Transverse colon (tissue), 4 donors: Measurements from ENCODE around the gene VEPH1. TPM values are rescaled to one million over a fixed set of nuclear protein-coding genes. Genes with fewer than 3 reads are reported as not detected.

Source experiments
- DNase-seq: peaks from one replicate; pipeline ENCODE4 v3.0.0-alpha.2; 2019
- H3K27ac ChIP-seq, 4 donors: fragments of 200-600 bp; sonication (generic); 2 replicates each; pipeline ENCODE4 v1.5.1; 2016 to 2018; ENCODE audit warnings: inconsistent platforms in 4 of 4
- H3K27me3 ChIP-seq: fragments of 200-600 bp; sonication (generic); 2 replicates; pipeline ENCODE4 v1.5.1; 2017; ENCODE audit warnings: inconsistent platforms
- H3K36me3 ChIP-seq, 4 donors: fragments of 200-600 bp; sonication (generic); 2 replicates each; pipeline ENCODE4 v1.5.1; 2017 to 2019; ENCODE audit warnings: inconsistent platforms in 4 of 4
- H3K4me1 ChIP-seq, 4 donors: fragments of 200-600 bp; sonication (generic); 2 replicates each; pipeline ENCODE4 v1.5.1; 2017 to 2020; ENCODE audit warnings: inconsistent platforms in 4 of 4
- H3K4me3 ChIP-seq, 4 donors: fragments of 200-600 bp; sonication (generic); 1 replicate in 1 of 4; 2 replicates in 3 of 4; pipeline versions ENCODE4 v1.5.1 to v1.6.1; 2017 to 2019; ENCODE audit warnings: inconsistent platforms in 4 of 4
- H3K9me3 ChIP-seq, 2 donors: fragments of 200-600 bp; sonication (generic); 2 replicates each; pipeline ENCODE4 v1.5.1; 2017 to 2019; ENCODE audit warnings: inconsistent platforms in 2 of 2
- CTCF ChIP-seq, 5 experiments: fragments of 200-600 bp in 3 of 5; fragments of 450-650 bp in 2 of 5; sonication (generic) in 3 of 5; IDR thresholded peaks; 1 replicate in 2 of 5; 2 replicates in 3 of 5; pipeline ENCODE4 v1.5.1; 2016 to 2017; ENCODE audit warnings: antibody characterized with exemption in 5 of 5, inconsistent platforms in 3 of 5, mild to moderate bottlenecking in 2 of 5, moderate library complexity in 1 of 5
- EP300 ChIP-seq: sonication (generic); formaldehyde crosslinking; IDR thresholded peaks from one replicate; pipeline ENCODE4 v1.6.1; 2017; ENCODE audit warnings: antibody characterized with exemption, low read depth
- POLR2A ChIP-seq: fragments of 450-650 bp; IDR thresholded peaks from one replicate; pipeline ENCODE4 v1.6.1; 2016; ENCODE audit warnings: antibody characterized with exemption, mild to moderate bottlenecking, moderate library complexity
- POLR2AphosphoS5 ChIP-seq, 3 donors: sonication (generic); formaldehyde crosslinking; IDR thresholded peaks; one replicate each; pipeline ENCODE4 v1.6.1; 2016; ENCODE audit warnings: antibody characterized with exemption in 3 of 3
- WGBS, 2 donors: methylation state at CpG; one replicate each; pipeline ENCODE4 v1.1.5; 2018; ENCODE audit warnings: low coverage in 1 of 2; 5-methylcytosine and 5-hydroxymethylcytosine counted together
- in situ Hi-C, 4 donors: fragments of 200-750 bp; cut with MboI; loops; one replicate each; pipeline versions ENCODE4 v1.15.0 to v1.15.1; 2017; ENCODE audit warnings: low sequenced_read_pairs in 3 of 4, low pct_ligation_motif_present in 1 of 4, low pct_unique_long_range_greater_than_20kb in 1 of 4
- intact Hi-C: fragments of 100-400 bp; cut with DNase I; formaldehyde crosslinking; loops from one replicate; pipeline ENCODE4 v1.15.1; 2023; ENCODE audit warnings: low total_unique reads
- total RNA-seq, 4 donors: library from RNA; depleted of rRNA; stranded (reverse); fragments of >200 nt; gene quantifications; one replicate each; pipeline ENCODE4 v1.1.0, GENCODE V29; 2016

VEPH1 gene
- total RNA-seq, 4 donors from 2014 or later = 0.20 to 4.1 (median 0.90) TPM

DNA sequence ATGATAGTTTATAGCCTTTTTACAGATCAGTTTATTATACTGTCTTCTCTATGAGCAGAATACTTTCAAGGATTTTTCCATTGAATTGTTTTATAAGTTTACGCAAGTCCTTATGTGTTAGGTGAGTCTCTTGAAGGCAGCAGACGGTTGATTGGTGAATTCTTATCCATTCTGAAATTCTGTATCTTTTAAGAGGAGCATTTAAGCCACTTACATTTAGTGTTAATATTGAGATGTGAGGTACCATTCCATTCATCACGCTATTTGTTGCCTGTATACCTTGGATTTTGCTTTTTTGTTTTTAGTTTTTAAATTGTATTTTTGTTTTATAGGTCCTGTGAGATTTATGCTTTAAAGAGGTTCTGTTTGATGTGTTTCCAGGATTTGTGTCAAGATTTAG, 32.5 kb upstream of the VEPH1 start:
- DNase-seq = no peak
- intact Hi-C loops = no loop called here
- in situ Hi-C loops = no loop called here
- H3K27ac ChIP-seq = no peak overlapping the region
- no peaks in the 10 kb centered on the region for H3K27me3 ChIP-seq
- H3K9me3 ChIP-seq = no peaks in the 10 kb centered on the region
- peaks cover 0 to 3% (median 1%) of the 10 kb centered on the region in 4 donors for H3K4me1 ChIP-seq
- no peaks in the 10 kb centered on the region for H3K36me3 ChIP-seq
- no peak for TF ChIP-seq POLR2AphosphoS5 (IDR thresholded peaks at IDR 0.05)
- TF ChIP-seq EP300 = no peak
- TF ChIP-seq CTCF (IDR thresholded peaks at IDR 0.05) = no peak
- no peak for TF ChIP-seq POLR2A
- WGBS, 2 donors = 60 to 91% methylated on average over 2 to 3 of the region's 3 CpGs
- no peak overlapping the region for H3K4me3 ChIP-seq

- Histone ChIP-seq H3K9me3 (no peaks in the 10 kb centered on the region), H3K27me3 (no peaks in the 10 kb centered on the region), H3K4me1 (peaks cover 0 to 3% (median 1%) of the 10 kb centered on the region in 4 donors), H3K36me3 (no peaks in the 10 kb centered on the region), H3K4me3 (no peak overlapping the region), H3K27ac (no peak overlapping the region)
- TF ChIP-seq POLR2A = no peak
- no peak for TF ChIP-seq POLR2AphosphoS5 (IDR thresholded peaks at IDR 0.05)
- TF ChIP-seq CTCF (IDR thresholded peaks at IDR 0.05) = no peak
- TF ChIP-seq EP300 = no peak
- in situ Hi-C loops (no loop called here), intact Hi-C loops (no loop called here)
- no peak for DNase-seq
- WGBS, 2 donors = 80 to 82% methylated on average over 1 to 2 of the region's 2 CpGs
Measured at GRCh38 chr3:157534725-157535161, 31.5 kb upstream of the VEPH1 start.

- in situ Hi-C loops (no loop called here), intact Hi-C loops (loop anchor here (2.0 kb wide), 1 partner anchor 39 kb away; no protein-coding TSS in a partner anchor)
- no peak for TF ChIP-seq EP300
- TF ChIP-seq CTCF (IDR thresholded peaks at IDR 0.05) = no peak
- TF ChIP-seq POLR2AphosphoS5 (IDR thresholded peaks at IDR 0.05) = no peak
- 57 to 82% methylated on average over 6 to 9 of the region's 9 CpGs for WGBS, 2 donors
- H3K27me3 ChIP-seq = no peaks in the 10 kb centered on the region
- no peak overlapping the region for H3K27ac ChIP-seq
- H3K9me3 ChIP-seq = no peaks in the 10 kb centered on the region
- no peaks in the 10 kb centered on the region for H3K36me3 ChIP-seq
- H3K4me3 ChIP-seq = no peak overlapping the region
- no peak for DNase-seq
- peaks cover 0 to 3% (median 1%) of the 10 kb centered on the region in 4 donors for H3K4me1 ChIP-seq
Measured at GRCh38 chr3:157533298-157534070, 30.3 kb upstream of the VEPH1 start.

DNA sequence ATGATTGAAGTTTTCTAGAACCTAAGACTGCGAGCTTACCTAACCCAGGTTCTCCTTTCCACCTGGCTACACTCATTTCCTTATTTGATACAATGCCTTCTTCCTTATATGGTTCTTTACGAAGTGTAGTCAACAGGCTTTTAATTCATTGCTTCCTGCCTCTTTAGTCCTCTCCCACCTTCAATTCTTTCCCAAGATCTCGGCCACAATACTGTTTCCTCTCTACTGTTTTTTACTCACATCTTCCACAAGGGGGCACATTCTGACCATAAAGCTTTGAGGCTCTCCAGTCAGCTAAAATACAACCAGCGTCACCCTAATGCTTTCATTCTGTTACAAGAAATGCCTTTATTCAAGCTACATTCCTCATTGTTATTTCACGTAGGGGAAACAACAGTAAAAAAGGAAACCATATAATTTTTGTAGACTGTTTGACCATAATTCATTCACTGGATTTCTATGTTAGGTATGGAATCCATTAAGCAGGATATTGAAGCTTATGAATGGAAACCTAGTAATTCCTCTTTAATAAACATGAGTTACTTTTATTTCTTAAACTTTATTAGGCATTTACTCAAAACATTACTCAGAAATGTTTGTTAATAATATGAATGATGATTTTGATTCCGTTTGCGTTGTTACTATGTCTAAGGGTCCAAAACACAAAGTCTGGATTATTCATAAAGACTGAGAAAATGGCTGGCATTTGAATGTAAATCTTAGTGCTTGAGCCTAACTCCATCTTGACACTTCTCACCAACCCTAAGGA, 29.5 kb upstream of the VEPH1 start:
- Histone ChIP-seq H3K27me3 (no peaks in the 10 kb centered on the region), H3K36me3 (no peaks in the 10 kb centered on the region), H3K4me3 (no peak overlapping the region), H3K9me3 (no peaks in the 10 kb centered on the region), H3K27ac (no peak overlapping the region), H3K4me1 (peaks cover 0 to 3% (median 1%) of the 10 kb centered on the region in 4 donors)
- DNase-seq = no peak
- WGBS, 2 donors = 34 to 39% methylated on average over 7 of the region's 7 CpGs
- intact Hi-C loops = loop anchor here (2.0 kb wide), 1 partner anchor 40 kb away; no protein-coding TSS in a partner anchor
- in situ Hi-C loops = no loop called here
- TF ChIP-seq EP300 (no peak), CTCF (IDR thresholded peaks at IDR 0.05) (peak; percentile 69 to 77 (median 72))
